DMS153 treated with DMSO at 0.1 percent for 48 hours (cell line): Measurements from ENCODE around the gene OSBPL1A.

Source experiments
- DNase-seq: peaks from one replicate; lab custom pipeline; 2025; ENCODE audit not compliant: unreplicated experiment; lab: John Stamatoyannopoulos, UW

The OSBPL1A gene

GRCh38 chr18:24230766-24231165 lies 166.9 kb downstream of the OSBPL1A start:
- DNase-seq: no peak

GRCh38 chr18:24228667-24229041 lies 169.0 kb downstream of the OSBPL1A start:
- DNase-seq: no peak

- DNase-seq: no peak
Observed at GRCh38 chr18:24227977-24228666, 169.5 kb downstream of the OSBPL1A start.

- DNase-seq: no peak
Observed at GRCh38 chr18:24220318-24220688, 177.3 kb downstream of the OSBPL1A start.

GRCh38 chr18:24219561-24220317 lies 177.9 kb downstream of the OSBPL1A start:
- DNase-seq: no peak

- DNase-seq: no peak
Observed at GRCh38 chr18:24214913-24215312, 182.7 kb downstream of the OSBPL1A start.

GRCh38 chr18:24214144-24214543 lies 183.5 kb downstream of the OSBPL1A start:
- DNase-seq: no peak

GRCh38 chr18:24212939-24213338 lies 184.7 kb downstream of the OSBPL1A start:
- DNase-seq: no peak

GRCh38 chr18:24209558-24209957 lies 188.1 kb downstream of the OSBPL1A start:
- DNase-seq: no peak

GRCh38 chr18:24208270-24209035 lies 189.2 kb downstream of the OSBPL1A start:
- no peak for DNase-seq

GRCh38 chr18:24204904-24205303 lies 192.7 kb downstream of the OSBPL1A start:
- no peak for DNase-seq

GRCh38 chr18:24201699-24202687 lies 195.6 kb downstream of the OSBPL1A start:
- no peak for DNase-seq

GRCh38 chr18:24200494-24201290 lies 196.9 kb downstream of the OSBPL1A start:
- DNase-seq: no peak

GRCh38 chr18:24199372-24199962 lies 198.2 kb downstream of the OSBPL1A start:
- DNase-seq: no peak

- no peak for DNase-seq
Observed at GRCh38 chr18:24198461-24198860, 199.2 kb downstream of the OSBPL1A start.

- no peak for DNase-seq
Observed at GRCh38 chr18:24197412-24197811, 200.2 kb downstream of the OSBPL1A start.

GRCh38 chr18:24196764-24197163 lies 200.9 kb downstream of the OSBPL1A start:
- no peak for DNase-seq

GRCh38 chr18:24195296-24196053 lies 202.1 kb downstream of the OSBPL1A start:
- DNase-seq: no peak

GRCh38 chr18:24190590-24190989 lies 207.0 kb downstream of the OSBPL1A start:
- DNase-seq: no peak
